AG04449 (cell line): Measurements from ENCODE around the gene TMEM237.
A peak's percentile ranks its signal among the peaks of the same experiment; 100 is the strongest.

Source experiments
- CTCF ChIA-PET: fragments of 350-600 bp; formaldehyde crosslinking; extraction: SDS; loops from one replicate; lab custom pipeline; 2021; ENCODE audit warnings: antibody characterized with exemption; lab: Yijun Ruan, JAX
- POLR2A ChIA-PET: fragments of 400-600, 350-600 bp; formaldehyde crosslinking; extraction: SDS; loops from one replicate; lab custom pipeline; 2020; ENCODE audit warnings: antibody characterized with exemption, inconsistent platforms; lab: Yijun Ruan, JAX
- DNase-seq: peaks from one replicate; pipeline ENCODE4 v3.0.0-alpha.2; 2010; ENCODE audit warnings: low read depth, low spot score
- H3K4me3 ChIP-seq: 2 replicates; pipeline ENCODE4 v1.5.1; 2011; ENCODE audit warnings: low read depth, mild to moderate bottlenecking, control low read depth, low read length
- TF ChIP-seq, protein P1 (sequence below): IDR thresholded peaks from one replicate; pipeline ENCODE4 v1.5.1; 2011; ENCODE audit warnings: mild to moderate bottlenecking, moderate library complexity, low read length, control low read depth, inconsistent platforms; ENCODE audit not compliant: insufficient read depth; ENCODE audit errors: missing control alignments

TMEM237 gene

GRCh38 chr2:201597397-201597796, 45.9 kb downstream of the TMEM237 start:
- CTCF ChIA-PET: no interaction called here
- DNase-seq: no peak

DNA sequence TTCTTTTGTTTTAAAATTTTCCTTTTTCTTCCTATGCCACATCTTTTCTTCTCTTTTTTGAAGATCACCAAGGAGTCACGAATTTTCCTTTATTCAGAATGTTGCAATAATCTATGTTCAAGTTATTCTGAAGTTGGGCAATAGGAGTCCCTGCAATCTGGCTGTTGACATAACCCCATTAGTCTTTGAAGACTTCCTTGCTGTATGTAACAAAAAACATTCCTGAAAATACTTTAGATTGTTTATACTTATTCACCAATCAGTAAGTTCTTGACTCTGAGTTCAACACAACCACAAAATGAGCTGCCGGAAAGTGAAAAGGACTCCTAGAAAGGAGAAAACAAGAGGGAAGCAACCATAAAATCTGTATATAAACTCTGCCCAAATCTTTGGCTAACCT, 62.8 kb downstream of the TMEM237 start:
- ChIA-PET POLR2A (no interaction called here), CTCF (no interaction called here)
- DNase-seq: peak; percentile 87
- H3K4me3 ChIP-seq: no peak overlapping the region
- TF ChIP-seq, protein P1, sequence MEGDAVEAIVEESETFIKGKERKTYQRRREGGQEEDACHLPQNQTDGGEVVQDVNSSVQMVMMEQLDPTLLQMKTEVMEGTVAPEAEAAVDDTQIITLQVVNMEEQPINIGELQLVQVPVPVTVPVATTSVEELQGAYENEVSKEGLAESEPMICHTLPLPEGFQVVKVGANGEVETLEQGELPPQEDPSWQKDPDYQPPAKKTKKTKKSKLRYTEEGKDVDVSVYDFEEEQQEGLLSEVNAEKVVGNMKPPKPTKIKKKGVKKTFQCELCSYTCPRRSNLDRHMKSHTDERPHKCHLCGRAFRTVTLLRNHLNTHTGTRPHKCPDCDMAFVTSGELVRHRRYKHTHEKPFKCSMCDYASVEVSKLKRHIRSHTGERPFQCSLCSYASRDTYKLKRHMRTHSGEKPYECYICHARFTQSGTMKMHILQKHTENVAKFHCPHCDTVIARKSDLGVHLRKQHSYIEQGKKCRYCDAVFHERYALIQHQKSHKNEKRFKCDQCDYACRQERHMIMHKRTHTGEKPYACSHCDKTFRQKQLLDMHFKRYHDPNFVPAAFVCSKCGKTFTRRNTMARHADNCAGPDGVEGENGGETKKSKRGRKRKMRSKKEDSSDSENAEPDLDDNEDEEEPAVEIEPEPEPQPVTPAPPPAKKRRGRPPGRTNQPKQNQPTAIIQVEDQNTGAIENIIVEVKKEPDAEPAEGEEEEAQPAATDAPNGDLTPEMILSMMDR: no peak

More at GRCh38 chr2:201597397-201597796, 45.9 kb downstream of the TMEM237 start:
- POLR2A ChIA-PET: no interaction called here
- H3K4me3 ChIP-seq: no peak overlapping the region
- TF ChIP-seq, protein P1: no peak

- no peak overlapping the region for H3K4me3 ChIP-seq
- CTCF ChIA-PET: no interaction called here
- TF ChIP-seq, protein P1: no peak
- DNase-seq: peak; percentile 7
- POLR2A ChIA-PET: no interaction called here
These were observed 63.8 kb downstream of the TMEM237 start for GRCh38 chr2:201579536-201579935.

DNA sequence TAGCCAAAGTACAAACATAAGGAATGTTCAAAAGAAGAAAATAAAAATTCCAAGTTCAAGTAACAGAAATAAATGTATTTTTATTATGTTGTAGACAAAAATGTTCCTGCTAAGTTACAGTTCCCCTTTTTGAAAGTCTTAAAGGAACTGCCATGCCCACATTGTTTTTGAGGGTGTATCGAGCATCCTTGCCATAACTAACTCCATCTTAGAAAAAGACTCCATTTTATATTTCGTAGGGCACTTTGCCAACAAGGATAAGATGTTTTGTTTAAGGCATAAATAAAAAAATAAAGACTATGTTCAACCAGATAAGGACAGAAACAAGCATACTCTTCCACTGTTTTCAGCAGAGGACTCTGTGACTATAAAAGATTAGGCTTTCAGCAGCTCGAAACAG, 67.3 kb downstream of the TMEM237 start:
- POLR2A ChIA-PET: no interaction called here
- no peak overlapping the region for H3K4me3 ChIP-seq
- TF ChIP-seq, protein P1: no peak
- CTCF ChIA-PET: no interaction called here
- no peak for DNase-seq

GRCh38 chr2:201574766-201575165, 68.5 kb downstream of the TMEM237 start:
- TF ChIP-seq, protein P1: no peak
- POLR2A ChIA-PET: no interaction called here
- CTCF ChIA-PET: no interaction called here
- no peak for DNase-seq
- no peak overlapping the region for H3K4me3 ChIP-seq

DNA sequence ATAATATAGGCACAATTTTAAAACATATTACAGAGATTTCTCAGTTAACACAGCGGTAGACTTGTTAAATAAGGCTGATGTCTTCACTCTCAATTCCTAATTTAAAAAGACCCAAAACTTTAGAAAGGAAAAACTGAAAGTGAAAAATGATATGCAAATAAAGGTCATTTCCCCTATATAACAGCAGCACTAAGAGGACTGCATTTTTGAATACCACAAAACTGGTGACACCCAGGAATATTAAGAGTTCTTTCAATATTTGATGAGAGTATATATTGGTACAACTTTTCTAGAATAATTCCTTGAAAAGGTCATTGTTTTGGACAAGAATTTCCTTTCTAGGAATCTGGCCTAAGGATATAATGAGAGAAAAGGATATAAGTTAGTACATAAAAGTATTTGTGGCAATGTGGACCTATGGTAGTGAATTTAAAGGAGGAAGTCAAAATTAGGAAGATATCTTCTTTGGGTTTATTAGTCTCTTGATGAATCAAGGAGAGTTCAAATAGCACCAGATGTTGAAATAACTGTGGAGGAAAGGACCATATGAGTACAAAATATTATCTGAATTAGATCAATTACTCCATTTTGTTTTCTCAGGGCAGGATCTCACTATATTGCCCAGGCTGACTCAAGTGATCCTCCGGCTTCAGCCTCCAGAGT, 70.3 kb downstream of the TMEM237 start:
- CTCF ChIA-PET: no interaction called here
- POLR2A ChIA-PET: no interaction called here

More for the DNA sequence above, 70.3 kb downstream of the TMEM237 start:
- no peak for DNase-seq
- no peak overlapping the region for H3K4me3 ChIP-seq
- TF ChIP-seq, protein P1: no peak
